ENCODE measurements around the gene SFXN3.

SFXN3 gene

GRCh38 chr10:101035916-101036702 is 5.1 kb downstream of the SFXN3 start:
- no peak for DNase-seq (ENCODE audit: low read depth, low spot score)

GRCh38 chr10:101036726-101037125 is 5.7 kb downstream of the SFXN3 start:
- no peak for DNase-seq (ENCODE audit: low read depth, low spot score)

- no peak for DNase-seq (ENCODE audit: low read depth, low spot score)
Measured at GRCh38 chr10:101038484-101038883, 7.5 kb downstream of the SFXN3 start.

GRCh38 chr10:101040061-101040460 is 9.0 kb downstream of the SFXN3 start:
- no peak for DNase-seq (ENCODE audit: low read depth, low spot score)

GRCh38 chr10:101040851-101041250 is 9.8 kb downstream of the SFXN3 start:
- no peak for DNase-seq (ENCODE audit: low read depth, low spot score)

- DNase-seq (ENCODE audit: low read depth, low spot score), result peak; percentile 53
Measured at GRCh38 chr10:101041252-101041761, 10.3 kb downstream of the SFXN3 start.

GRCh38 chr10:101042118-101042517 is 11.1 kb downstream of the SFXN3 start:
- no peak for DNase-seq (ENCODE audit: low read depth, low spot score)

GRCh38 chr10:101042667-101043362 is 11.8 kb downstream of the SFXN3 start:
- peak; percentile 61 for DNase-seq (ENCODE audit: low read depth, low spot score)

GRCh38 chr10:101043363-101043707 is 12.3 kb downstream of the SFXN3 start:
- DNase-seq (ENCODE audit: low read depth, low spot score), result no peak

GRCh38 chr10:101044117-101044516 is 13.1 kb downstream of the SFXN3 start:
- DNase-seq (ENCODE audit: low read depth, low spot score), result no peak

- DNase-seq (ENCODE audit: low read depth, low spot score), result no peak
Measured at GRCh38 chr10:101046332-101047238, 15.6 kb downstream of the SFXN3 start.

GRCh38 chr10:101047268-101047667 is 16.2 kb downstream of the SFXN3 start:
- DNase-seq (ENCODE audit: low read depth, low spot score), result no peak

GRCh38 chr10:101047961-101048892 is 17.2 kb downstream of the SFXN3 start:
- DNase-seq (ENCODE audit: low read depth, low spot score), result no peak

GRCh38 chr10:101050208-101051069 is 19.4 kb downstream of the SFXN3 start:
- peak; percentile 50 for DNase-seq (ENCODE audit: low read depth, low spot score)

- no peak for DNase-seq (ENCODE audit: low read depth, low spot score)
Measured at GRCh38 chr10:101052285-101052684, 21.3 kb downstream of the SFXN3 start.

GRCh38 chr10:101053516-101053915 is 22.5 kb downstream of the SFXN3 start:
- DNase-seq (ENCODE audit: low read depth, low spot score), result no peak

GRCh38 chr10:101054351-101054750 is 23.3 kb downstream of the SFXN3 start:
- DNase-seq (ENCODE audit: low read depth, low spot score), result no peak

- no peak for DNase-seq (ENCODE audit: low read depth, low spot score)
Measured at GRCh38 chr10:101054876-101055275, 23.8 kb downstream of the SFXN3 start.

GRCh38 chr10:101055411-101055810 is 24.4 kb downstream of the SFXN3 start:
- no peak for DNase-seq (ENCODE audit: low read depth, low spot score)

Data from activated CD4-positive, CD25-positive, alpha-beta regulatory T cell treated with anti-CD3 and anti-CD28 coated beads, Interleukin-2, amount 50 U/mL, for 16 hours (primary cell).